Activated naive CD4-positive, alpha-beta T cell treated with anti-CD3 and anti-CD28 coated beads for 36 hours (primary cell): Measurements from ENCODE around the gene ACOX3. TPM values are rescaled to one million over a fixed set of nuclear protein-coding genes. Genes with fewer than 3 reads are reported as not detected.

ENCODE experiments used
- CTCF ChIA-PET: fragments of 350-600 bp; sonication (Branson Sonifier 250); formaldehyde crosslinking; loops from one replicate; lab custom pipeline; 2021; ENCODE audit warnings: antibody characterized with exemption; lab: Charles Lee
- DNase-seq: peaks from one replicate; pipeline ENCODE4 v3.0.0-alpha.2; 2020
- H3K27ac Mint-ChIP-seq: one replicate; pipeline ENCODE4 v1.8.0; 2021; ENCODE audit warnings: mild to moderate bottlenecking, mixed read lengths
- H3K27me3 Mint-ChIP-seq: one replicate; pipeline ENCODE4 v1.8.0; 2021; ENCODE audit warnings: low read depth, mixed read lengths
- H3K36me3 Mint-ChIP-seq: one replicate; pipeline ENCODE4 v1.8.0; 2021; ENCODE audit warnings: low read depth, mixed read lengths
- H3K4me1 Mint-ChIP-seq: one replicate; pipeline ENCODE4 v1.8.0; 2021; ENCODE audit warnings: low read depth, mixed read lengths
- H3K4me3 Mint-ChIP-seq: one replicate; pipeline ENCODE4 v1.8.0; 2021; ENCODE audit warnings: mild to moderate bottlenecking, moderate library complexity, mixed read lengths
- H3K9me3 Mint-ChIP-seq: one replicate; pipeline ENCODE4 v1.8.0; 2021; ENCODE audit warnings: mixed read lengths
- intact Hi-C: fragments of 100-400 bp; cut with micrococcal nuclease; formaldehyde crosslinking; loops from one replicate; pipeline ENCODE4 v1.15.1; 2023
- total RNA-seq, 2 experiments: library from RNA; stranded (reverse); gene quantifications; one replicate each; pipeline ENCODE4 v1.2.3, GENCODE V29; 2021

The ACOX3 gene
- total RNA-seq, 2 experiments from 2014 or later, result 11.9 to 13.3 TPM

- intact Hi-C loops, result no loop called here
- Mint-ChIP-seq H3K27me3 (no peaks in the 10 kb centered on the region), H3K36me3 (no peaks in the 10 kb centered on the region), H3K4me3 (no peak overlapping the region), H3K27ac (no peak overlapping the region), H3K4me1 (no peaks in the 10 kb centered on the region), H3K9me3 (peaks cover 20% of the 10 kb centered on the region)
- CTCF ChIA-PET, result no interaction called here
- no peak for DNase-seq
Observed at GRCh38 chr4:8336412-8337075, 104.0 kb downstream of the ACOX3 start.

GRCh38 chr4:8335848-8336247 lies 104.7 kb downstream of the ACOX3 start:
- H3K27ac Mint-ChIP-seq, result no peak overlapping the region
- intact Hi-C loops, result no loop called here
- CTCF ChIA-PET, result no interaction called here
- no peaks in the 10 kb centered on the region for H3K36me3 Mint-ChIP-seq
- H3K9me3 Mint-ChIP-seq, result peaks cover 20% of the 10 kb centered on the region
- no peaks in the 10 kb centered on the region for H3K27me3 Mint-ChIP-seq
- H3K4me1 Mint-ChIP-seq, result no peaks in the 10 kb centered on the region
- no peak for DNase-seq
- no peak overlapping the region for H3K4me3 Mint-ChIP-seq

- H3K9me3 Mint-ChIP-seq, result peaks cover 20% of the 10 kb centered on the region
- CTCF ChIA-PET, result no interaction called here
Observed at GRCh38 chr4:8334786-8335460, 105.6 kb downstream of the ACOX3 start.

GRCh38 chr4:8333726-8334460 lies 106.6 kb downstream of the ACOX3 start:
- intact Hi-C loops, result no loop called here
- no peak overlapping the region for H3K4me3 Mint-ChIP-seq
- H3K27me3 Mint-ChIP-seq, result no peaks in the 10 kb centered on the region
- H3K36me3 Mint-ChIP-seq, result no peaks in the 10 kb centered on the region
- DNase-seq, result no peak
- CTCF ChIA-PET, result no interaction called here
- H3K27ac Mint-ChIP-seq, result no peak overlapping the region
- H3K9me3 Mint-ChIP-seq, result peaks cover 20% of the 10 kb centered on the region
- H3K4me1 Mint-ChIP-seq, result no peaks in the 10 kb centered on the region

More at GRCh38 chr4:8334786-8335460, 105.6 kb downstream of the ACOX3 start:
- intact Hi-C loops, result no loop called here
- Mint-ChIP-seq H3K27ac (no peak overlapping the region), H3K36me3 (no peaks in the 10 kb centered on the region), H3K4me1 (no peaks in the 10 kb centered on the region), H3K4me3 (no peak overlapping the region), H3K27me3 (no peaks in the 10 kb centered on the region)
- DNase-seq, result no peak

- CTCF ChIA-PET, result no interaction called here
- Mint-ChIP-seq H3K27me3 (no peaks in the 10 kb centered on the region), H3K36me3 (no peaks in the 10 kb centered on the region), H3K27ac (no peak overlapping the region), H3K9me3 (peaks cover 16% of the 10 kb centered on the region), H3K4me3 (no peak overlapping the region), H3K4me1 (no peaks in the 10 kb centered on the region)
- DNase-seq, result no peak
- intact Hi-C loops, result no loop called here
Observed at GRCh38 chr4:8332891-8333331, 107.6 kb downstream of the ACOX3 start.

GRCh38 chr4:8332038-8332857 lies 108.3 kb downstream of the ACOX3 start:
- DNase-seq, result no peak
- H3K4me3 Mint-ChIP-seq, result no peak overlapping the region
- no peak overlapping the region for H3K27ac Mint-ChIP-seq
- no peaks in the 10 kb centered on the region for H3K4me1 Mint-ChIP-seq
- CTCF ChIA-PET, result no interaction called here
- H3K9me3 Mint-ChIP-seq, result peaks cover 16% of the 10 kb centered on the region
- H3K36me3 Mint-ChIP-seq, result no peaks in the 10 kb centered on the region
- intact Hi-C loops, result no loop called here
- H3K27me3 Mint-ChIP-seq, result no peaks in the 10 kb centered on the region

- Mint-ChIP-seq H3K9me3 (peaks cover 12% of the 10 kb centered on the region), H3K4me1 (no peaks in the 10 kb centered on the region), H3K36me3 (no peaks in the 10 kb centered on the region), H3K27ac (no peak overlapping the region), H3K4me3 (no peak overlapping the region), H3K27me3 (no peaks in the 10 kb centered on the region)
- intact Hi-C loops, result no loop called here
- DNase-seq, result no peak
- CTCF ChIA-PET, result no interaction called here
Observed at GRCh38 chr4:8331575-8331955, 109.0 kb downstream of the ACOX3 start.

GRCh38 chr4:8330821-8331574 lies 109.5 kb downstream of the ACOX3 start:
- Mint-ChIP-seq H3K4me3 (no peak overlapping the region), H3K27me3 (no peaks in the 10 kb centered on the region), H3K9me3 (peaks cover 8% of the 10 kb centered on the region), H3K27ac (no peak overlapping the region), H3K4me1 (no peaks in the 10 kb centered on the region), H3K36me3 (no peaks in the 10 kb centered on the region)
- intact Hi-C loops, result no loop called here
- CTCF ChIA-PET, result no interaction called here
- no peak for DNase-seq

- Mint-ChIP-seq H3K9me3 (peaks cover under 1% of the 10 kb centered on the region), H3K4me3 (no peak overlapping the region), H3K4me1 (no peaks in the 10 kb centered on the region), H3K27me3 (no peaks in the 10 kb centered on the region), H3K27ac (no peak overlapping the region), H3K36me3 (no peaks in the 10 kb centered on the region)
- CTCF ChIA-PET, result no interaction called here
- DNase-seq, result no peak
- intact Hi-C loops, result no loop called here
Observed at GRCh38 chr4:8329859-8330761, 110.4 kb downstream of the ACOX3 start.

- CTCF ChIA-PET, result no interaction called here
- Mint-ChIP-seq H3K27me3 (no peaks in the 10 kb centered on the region), H3K4me1 (no peaks in the 10 kb centered on the region), H3K27ac (no peak overlapping the region), H3K4me3 (no peak overlapping the region), H3K36me3 (no peaks in the 10 kb centered on the region), H3K9me3 (no peaks in the 10 kb centered on the region)
- intact Hi-C loops, result no loop called here
- no peak for DNase-seq
Observed at GRCh38 chr4:8329560-8329858, 111.0 kb downstream of the ACOX3 start.

- Mint-ChIP-seq H3K4me1 (no peaks in the 10 kb centered on the region), H3K4me3 (no peak overlapping the region), H3K9me3 (no peaks in the 10 kb centered on the region), H3K36me3 (no peaks in the 10 kb centered on the region), H3K27me3 (no peaks in the 10 kb centered on the region), H3K27ac (no peak overlapping the region)
- CTCF ChIA-PET, result no interaction called here
- DNase-seq, result no peak
- intact Hi-C loops, result no loop called here
Observed at GRCh38 chr4:8328866-8329559, 111.5 kb downstream of the ACOX3 start.
